ENCODE data around the gene HOXB7. TPM values are rescaled to one million over a fixed set of nuclear protein-coding genes. Genes with fewer than 3 reads are reported as not detected.
A peak's percentile ranks its signal among the peaks of the same experiment; 100 is the strongest.

Gene HOXB7
- total RNA-seq, 2 donors from 2014 or later, result not detected

DNA sequence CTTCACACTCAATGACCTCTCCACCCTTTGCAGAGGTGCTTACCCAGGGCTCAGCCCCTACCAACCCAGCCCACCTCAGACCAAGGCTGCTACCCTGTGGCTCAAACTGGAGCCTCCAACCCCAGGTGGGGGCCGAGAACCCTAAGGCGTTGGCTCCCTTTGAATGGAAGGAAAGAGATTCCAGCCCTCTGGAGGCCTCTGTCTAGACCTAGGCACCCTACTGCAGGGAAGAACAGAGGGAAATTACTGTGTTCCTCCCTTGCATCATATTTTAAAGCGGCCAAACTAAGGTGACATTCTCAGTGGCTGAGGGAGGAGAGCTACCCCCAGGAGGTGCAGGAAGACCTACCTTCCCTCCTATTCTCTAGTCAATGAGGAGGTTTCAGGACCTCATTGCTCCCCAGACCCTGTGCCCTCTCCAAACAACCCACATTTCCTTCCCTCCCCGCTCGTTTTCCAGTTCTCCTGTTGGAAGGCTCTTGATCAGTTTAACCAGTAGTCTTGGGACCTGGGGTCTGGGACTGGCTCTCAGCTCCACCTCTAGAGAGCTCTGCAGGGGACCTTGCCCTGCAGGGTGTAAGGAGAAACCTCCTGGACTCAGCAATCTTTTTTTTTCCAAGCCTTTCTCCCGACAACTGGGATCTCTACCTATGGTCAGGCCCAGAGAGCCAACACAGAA, 9.8 kb upstream of the HOXB7 start:
- DNase-seq, result peak; percentile 60
- H3K9me3 Mint-ChIP-seq, result no peaks in the 10 kb centered on the region
- peaks cover 4% of the 10 kb centered on the region for H3K4me1 Mint-ChIP-seq
- 6 to 20% methylated on average over 2 to 5 of the region's 6 CpGs for WGBS, 2 experiments (ENCODE audit: insufficient coverage in 1 of 2, insufficient read length in 1 of 2)
- H3K36me3 Mint-ChIP-seq (ENCODE audit: low read depth), result no peaks in the 10 kb centered on the region
- Histone ChIP-seq H3K27ac (ENCODE audit: low read depth, low read length) (peak overlapping the region; percentile 21), H3K27me3 (ENCODE audit: control insufficient read depth, insufficient read depth, low read length, poor library complexity, severe bottlenecking) (peaks cover 100% of the 10 kb centered on the region), H3K9ac (ENCODE audit: extremely low read depth, low read length, poor library complexity, severe bottlenecking) (no peak overlapping the region), H3K9me3 (ENCODE audit: control insufficient read depth, low read length) (peaks cover 8% of the 10 kb centered on the region), H3K36me3 (ENCODE audit: control insufficient read depth, insufficient read depth, low read length) (no peaks in the 10 kb centered on the region), H3K4me1 (ENCODE audit: control insufficient read depth, insufficient read depth, low read length) (peaks cover 2% of the 10 kb centered on the region), H3K4me3 (ENCODE audit: low read length) (no peak overlapping the region)
- H3K27me3 Mint-ChIP-seq (ENCODE audit: insufficient read depth), result peaks cover 99% of the 10 kb centered on the region
- H3K27ac Mint-ChIP-seq, result no peak overlapping the region
- TF ChIP-seq, protein P1, sequence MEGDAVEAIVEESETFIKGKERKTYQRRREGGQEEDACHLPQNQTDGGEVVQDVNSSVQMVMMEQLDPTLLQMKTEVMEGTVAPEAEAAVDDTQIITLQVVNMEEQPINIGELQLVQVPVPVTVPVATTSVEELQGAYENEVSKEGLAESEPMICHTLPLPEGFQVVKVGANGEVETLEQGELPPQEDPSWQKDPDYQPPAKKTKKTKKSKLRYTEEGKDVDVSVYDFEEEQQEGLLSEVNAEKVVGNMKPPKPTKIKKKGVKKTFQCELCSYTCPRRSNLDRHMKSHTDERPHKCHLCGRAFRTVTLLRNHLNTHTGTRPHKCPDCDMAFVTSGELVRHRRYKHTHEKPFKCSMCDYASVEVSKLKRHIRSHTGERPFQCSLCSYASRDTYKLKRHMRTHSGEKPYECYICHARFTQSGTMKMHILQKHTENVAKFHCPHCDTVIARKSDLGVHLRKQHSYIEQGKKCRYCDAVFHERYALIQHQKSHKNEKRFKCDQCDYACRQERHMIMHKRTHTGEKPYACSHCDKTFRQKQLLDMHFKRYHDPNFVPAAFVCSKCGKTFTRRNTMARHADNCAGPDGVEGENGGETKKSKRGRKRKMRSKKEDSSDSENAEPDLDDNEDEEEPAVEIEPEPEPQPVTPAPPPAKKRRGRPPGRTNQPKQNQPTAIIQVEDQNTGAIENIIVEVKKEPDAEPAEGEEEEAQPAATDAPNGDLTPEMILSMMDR (conservative IDR thresholded peaks at IDR 0.05), result no peak
- no peak overlapping the region for H3K4me3 Mint-ChIP-seq

DNA sequence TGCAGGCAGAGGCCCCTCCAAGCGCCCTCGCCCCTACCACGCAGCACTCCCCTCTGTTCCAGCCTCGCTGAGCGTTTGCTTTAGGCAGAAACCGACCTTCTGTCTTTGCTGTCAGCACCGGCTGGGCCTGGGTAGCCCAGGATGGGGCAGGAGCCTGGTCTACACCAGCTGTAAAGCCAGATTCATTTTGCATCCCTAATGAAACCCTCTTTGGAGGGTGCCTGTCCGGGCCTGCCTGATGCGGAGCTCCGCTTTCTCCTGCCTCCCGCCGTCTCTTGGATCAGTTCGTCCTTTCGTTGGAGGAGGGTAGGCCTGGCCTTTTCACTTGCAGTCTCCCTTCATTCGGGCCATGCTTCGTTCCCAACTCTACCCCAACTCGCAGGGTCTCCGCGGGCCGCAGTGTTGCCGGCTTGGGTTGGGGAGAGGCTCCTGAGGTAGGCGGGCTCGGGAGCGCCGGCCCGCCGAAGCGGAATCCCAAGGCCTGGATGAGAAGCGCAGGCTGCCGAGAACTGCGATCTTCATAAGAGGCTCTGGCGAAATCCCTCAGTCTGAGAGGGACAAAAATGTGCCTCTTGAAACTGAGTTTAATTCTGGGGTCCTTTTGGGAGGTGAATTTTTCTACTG, 9.1 kb upstream of the HOXB7 start:
- peaks cover 100% of the 10 kb centered on the region for H3K27me3 ChIP-seq (ENCODE audit: control insufficient read depth, insufficient read depth, low read length, poor library complexity, severe bottlenecking)
- no peak overlapping the region for H3K27ac Mint-ChIP-seq
- TF ChIP-seq, protein P1 (conservative IDR thresholded peaks at IDR 0.05), result no peak
- DNase-seq, result peak; percentile 79
- H3K9ac ChIP-seq (ENCODE audit: extremely low read depth, low read length, poor library complexity, severe bottlenecking), result no peak overlapping the region
- H3K4me3 Mint-ChIP-seq, result no peak overlapping the region
- no peaks in the 10 kb centered on the region for H3K36me3 ChIP-seq (ENCODE audit: control insufficient read depth, insufficient read depth, low read length)
- WGBS, 2 experiments (ENCODE audit: insufficient coverage in 1 of 2, insufficient read length in 1 of 2), result 4 to 5% methylated on average over 16 to 32 of the region's 32 CpGs
- peaks cover 3% of the 10 kb centered on the region for H3K4me1 Mint-ChIP-seq
- no peak overlapping the region for H3K4me3 ChIP-seq (ENCODE audit: low read length)
- H3K9me3 ChIP-seq (ENCODE audit: control insufficient read depth, low read length), result peaks cover 8% of the 10 kb centered on the region
- no peaks in the 10 kb centered on the region for H3K36me3 Mint-ChIP-seq (ENCODE audit: low read depth)
- H3K27me3 Mint-ChIP-seq (ENCODE audit: insufficient read depth), result peaks cover 99% of the 10 kb centered on the region
- H3K27ac ChIP-seq (ENCODE audit: low read depth, low read length), result peak overlapping the region; percentile 21
- peaks cover 2% of the 10 kb centered on the region for H3K4me1 ChIP-seq (ENCODE audit: control insufficient read depth, insufficient read depth, low read length)
- H3K9me3 Mint-ChIP-seq, result no peaks in the 10 kb centered on the region

DNA sequence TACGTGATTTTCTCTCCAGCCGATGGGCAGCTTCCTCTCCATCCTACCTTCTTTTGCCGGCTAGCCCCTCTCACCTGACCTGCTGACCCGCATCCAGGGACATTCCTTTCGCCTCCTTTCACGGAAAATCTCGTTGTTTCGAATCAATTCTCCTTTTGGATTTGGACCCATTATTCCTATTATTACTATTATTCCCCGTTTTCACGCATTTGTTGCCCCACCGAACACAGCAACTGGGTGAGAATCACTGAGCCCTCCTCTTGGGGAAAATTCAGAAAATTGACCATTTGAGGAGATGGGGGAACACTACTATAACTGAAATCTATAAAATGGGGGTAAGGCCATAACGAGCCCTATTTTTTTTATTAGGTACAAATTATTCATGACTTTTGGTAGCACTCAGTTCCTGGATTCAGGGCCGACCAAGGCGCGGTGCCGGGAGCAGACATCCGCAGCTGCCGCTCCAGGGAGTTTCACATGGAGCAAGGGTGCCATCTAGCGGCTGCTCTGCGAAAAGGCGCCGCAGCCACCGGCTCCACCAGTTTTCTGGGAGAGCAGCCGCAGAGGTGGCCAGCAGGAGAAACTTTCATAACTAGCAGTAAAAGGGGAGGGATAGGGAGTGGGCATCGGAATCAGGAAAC, 7.6 kb upstream of the HOXB7 start:
- TF ChIP-seq, protein P1 (conservative IDR thresholded peaks at IDR 0.05), result peak; percentile 98
- Mint-ChIP-seq H3K27me3 (ENCODE audit: insufficient read depth) (peaks cover 100% of the 10 kb centered on the region), H3K36me3 (ENCODE audit: low read depth) (no peaks in the 10 kb centered on the region), H3K9me3 (no peaks in the 10 kb centered on the region), H3K27ac (no peak overlapping the region), H3K4me3 (no peak overlapping the region), H3K4me1 (peaks cover 3% of the 10 kb centered on the region)
- H3K9me3 ChIP-seq (ENCODE audit: control insufficient read depth, low read length), result peaks cover 8% of the 10 kb centered on the region
- DNase-seq, result peak; percentile 99
- no peak overlapping the region for H3K9ac ChIP-seq (ENCODE audit: extremely low read depth, low read length, poor library complexity, severe bottlenecking)
- no peak overlapping the region for H3K27ac ChIP-seq (ENCODE audit: low read depth, low read length)
- no peaks in the 10 kb centered on the region for H3K36me3 ChIP-seq (ENCODE audit: control insufficient read depth, insufficient read depth, low read length)
- no peak overlapping the region for H3K4me3 ChIP-seq (ENCODE audit: low read length)
- WGBS, 2 experiments (ENCODE audit: insufficient coverage in 1 of 2, insufficient read length in 1 of 2), result 4% methylated on average over 19 to 25 of the region's 25 CpGs
- peaks cover 100% of the 10 kb centered on the region for H3K27me3 ChIP-seq (ENCODE audit: control insufficient read depth, insufficient read depth, low read length, poor library complexity, severe bottlenecking)
- peaks cover 2% of the 10 kb centered on the region for H3K4me1 ChIP-seq (ENCODE audit: control insufficient read depth, insufficient read depth, low read length)
